NCI-H1105 treated with DMSO at 0.1 percent for 48 hours (cell line): ENCODE data around the gene ADH1C.
"Not testable (repeated sequence)": the region's sequence is repeated elsewhere in the genome, so short reads cannot be mapped to it uniquely, and the experiment has no call there.

Experiments
- DNase-seq: peaks from one replicate; lab custom pipeline; 2025; lab: John Stamatoyannopoulos, UW

The ADH1C gene

GRCh38 chr4:99357948-99358347, 5.4 kb upstream of the ADH1C start:
- DNase-seq: no peak

- DNase-seq: no peak
Observed at GRCh38 chr4:99356992-99357391, 4.4 kb upstream of the ADH1C start.

GRCh38 chr4:99356149-99356548, 3.6 kb upstream of the ADH1C start:
- not testable (repeated sequence) for DNase-seq

GRCh38 chr4:99351487-99351886, 1.1 kb downstream of the ADH1C start:
- no peak for DNase-seq

GRCh38 chr4:99349338-99349737, 3.2 kb downstream of the ADH1C start:
- no peak for DNase-seq

- DNase-seq: not testable (repeated sequence)
Observed at GRCh38 chr4:99342624-99343023, 9.9 kb downstream of the ADH1C start.

- no peak for DNase-seq
Observed at GRCh38 chr4:99341426-99341825, 11.1 kb downstream of the ADH1C start.

GRCh38 chr4:99339172-99339571, 13.4 kb downstream of the ADH1C start:
- no peak for DNase-seq

- no peak for DNase-seq
Observed at GRCh38 chr4:99336553-99336952, 16.0 kb downstream of the ADH1C start.

- no peak for DNase-seq
Observed at GRCh38 chr4:99334880-99335279, 17.7 kb downstream of the ADH1C start.

- DNase-seq: no peak
Observed at GRCh38 chr4:99330648-99331047, 21.9 kb downstream of the ADH1C start.

- DNase-seq: no peak
Observed at GRCh38 chr4:99329876-99330275, 22.7 kb downstream of the ADH1C start.

- DNase-seq: no peak
Observed at GRCh38 chr4:99324979-99325378, 27.6 kb downstream of the ADH1C start.

- no peak for DNase-seq
Observed at GRCh38 chr4:99324361-99324760, 28.2 kb downstream of the ADH1C start.

- no peak for DNase-seq
Observed at GRCh38 chr4:99323756-99324155, 28.8 kb downstream of the ADH1C start.

GRCh38 chr4:99321241-99322191, 31.0 kb downstream of the ADH1C start, which contains the start of gene ADH1B:
TSS of gene ADH1B (minus strand) at chr4:99321401. CDS start at chr4:99321331, 70 bp downstream.
- DNase-seq: no peak

- not testable (repeated sequence) for DNase-seq
Observed at GRCh38 chr4:99317811-99318210, 34.7 kb downstream of the ADH1C start.

GRCh38 chr4:99317354-99317753, 35.2 kb downstream of the ADH1C start:
- DNase-seq: no peak

GRCh38 chr4:99315839-99316238, 36.7 kb downstream of the ADH1C start:
- no peak for DNase-seq

- DNase-seq: no peak
Observed at GRCh38 chr4:99314211-99314610, 38.3 kb downstream of the ADH1C start.

- no peak for DNase-seq
Observed at GRCh38 chr4:99310389-99310788, 42.2 kb downstream of the ADH1C start.

- DNase-seq: no peak
Observed at GRCh38 chr4:99305638-99306400, 46.7 kb downstream of the ADH1C start.
